HG03135 (cell line): Measurements from ENCODE around the gene EVC2.

Experiments used
- ATAC-seq: cut with Tn5 transposase; IDR thresholded peaks from one replicate; pipeline ENCODE4 v1.9.1; 2021; ENCODE audit warnings: mild to moderate bottlenecking, moderate library complexity; ENCODE audit not compliant: unreplicated experiment

EVC2 gene

GRCh38 chr4:5686338-5686737, 22.0 kb downstream of the EVC2 start:
- no peak for ATAC-seq

- ATAC-seq, result no peak
Measured at GRCh38 chr4:5685296-5685695, 23.1 kb downstream of the EVC2 start.

- ATAC-seq, result no peak
Measured at GRCh38 chr4:5683566-5683965, 24.8 kb downstream of the EVC2 start.

GRCh38 chr4:5678977-5679376, 29.4 kb downstream of the EVC2 start:
- no peak for ATAC-seq

GRCh38 chr4:5676763-5677162, 31.6 kb downstream of the EVC2 start:
- no peak for ATAC-seq

- no peak for ATAC-seq
Measured at GRCh38 chr4:5666741-5667140, 41.6 kb downstream of the EVC2 start.

GRCh38 chr4:5664778-5665177, 43.6 kb downstream of the EVC2 start:
- ATAC-seq, result no peak

GRCh38 chr4:5662555-5662954, 45.8 kb downstream of the EVC2 start:
- ATAC-seq, result no peak

GRCh38 chr4:5661237-5661636, 47.1 kb downstream of the EVC2 start:
- no peak for ATAC-seq

- ATAC-seq, result no peak
Measured at GRCh38 chr4:5660185-5660584, 48.2 kb downstream of the EVC2 start.

- ATAC-seq, result no peak
Measured at GRCh38 chr4:5658974-5659373, 49.4 kb downstream of the EVC2 start.

GRCh38 chr4:5656415-5656814, 51.9 kb downstream of the EVC2 start:
- no peak for ATAC-seq

GRCh38 chr4:5654791-5655190, 53.6 kb downstream of the EVC2 start:
- ATAC-seq, result no peak

GRCh38 chr4:5651089-5651488, 57.3 kb downstream of the EVC2 start:
- no peak for ATAC-seq

- ATAC-seq, result no peak
Measured at GRCh38 chr4:5650040-5650439, 58.3 kb downstream of the EVC2 start.

GRCh38 chr4:5647351-5647750, 61.0 kb downstream of the EVC2 start:
- ATAC-seq, result no peak

- no peak for ATAC-seq
Measured at GRCh38 chr4:5640096-5640495, 68.3 kb downstream of the EVC2 start.

- ATAC-seq, result no peak
Measured at GRCh38 chr4:5639556-5639955, 68.8 kb downstream of the EVC2 start.

- no peak for ATAC-seq
Measured at GRCh38 chr4:5638976-5639375, 69.4 kb downstream of the EVC2 start.

- ATAC-seq, result no peak
Measured at GRCh38 chr4:5638316-5638715, 70.0 kb downstream of the EVC2 start.

- ATAC-seq, result no peak
Measured at GRCh38 chr4:5636766-5637670, 71.3 kb downstream of the EVC2 start.

- no peak for ATAC-seq
Measured at GRCh38 chr4:5635826-5636195, 72.5 kb downstream of the EVC2 start.

GRCh38 chr4:5632571-5632970, 75.8 kb downstream of the EVC2 start:
- ATAC-seq, result no peak
